Gastrocnemius medialis (tissue), 4 donors: ENCODE data around the gene EIF2B4. TPM values are rescaled to one million over a fixed set of nuclear protein-coding genes. Genes with fewer than 3 reads are reported as not detected.
A peak's percentile ranks its signal among the peaks of the same experiment; 100 is the strongest.

ENCODE experiments used
- ATAC-seq, 2 donors: fragments of 150-250 bp; one replicate each; pipeline ENCODE4 v1.9.1; 2016
- DNase-seq, 2 donors: peaks; one replicate each; pipeline ENCODE4 v3.0.0-alpha.2; 2019
- H3K27ac ChIP-seq, 4 donors: fragments of 200-600 bp; sonication (generic); 1 replicate in 1 of 4; 2 replicates in 3 of 4; pipeline ENCODE4 v1.5.1; 2016 to 2018; ENCODE audit warnings: mild to moderate bottlenecking in 2 of 4, moderate library complexity in 1 of 4
- H3K27me3 ChIP-seq, 3 donors: fragments of 200-600 bp; sonication (generic) in 2 of 3; 1 replicate in 1 of 3; 2 replicates in 2 of 3; pipeline versions ENCODE4 v1.5.1 to v1.6.0; 2016 to 2019; ENCODE audit warnings: mild to moderate bottlenecking in 1 of 3, moderate library complexity in 1 of 3
- H3K36me3 ChIP-seq, 2 donors: fragments of 200-600 bp; sonication (generic) in 1 of 2; one replicate each; pipeline ENCODE4 v1.5.1; 2017 to 2018
- H3K4me1 ChIP-seq, 2 donors: fragments of 200-600 bp; sonication (generic) in 1 of 2; one replicate each; pipeline ENCODE4 v1.5.1; 2016 to 2017; ENCODE audit warnings: mild to moderate bottlenecking in 2 of 2
- H3K4me3 ChIP-seq, 4 donors: fragments of 200-600 bp; sonication (generic) in 3 of 4; 1 replicate in 1 of 4; 2 replicates in 3 of 4; pipeline ENCODE4 v1.5.1; 2016 to 2019; ENCODE audit warnings: mild to moderate bottlenecking in 2 of 4
- H3K9me3 ChIP-seq, 3 donors: fragments of 200-600 bp; sonication (generic) in 2 of 3; 1 replicate in 1 of 3; 2 replicates in 2 of 3; pipeline ENCODE4 v1.5.1; 2016 to 2019
- CTCF ChIP-seq, 5 experiments: fragments of 450-650 bp in 3 of 5; fragments of 200-600 bp in 2 of 5; sonication (generic) in 2 of 5; IDR thresholded peaks in 4 of 5; conservative IDR thresholded peaks in 1 of 5; 1 replicate in 4 of 5; 2 replicates in 1 of 5; pipeline ENCODE4 v1.5.1; 2016 to 2019; ENCODE audit warnings: antibody characterized with exemption in 5 of 5, mild to moderate bottlenecking in 3 of 5, moderate library complexity in 3 of 5
- POLR2A ChIP-seq, 2 donors: fragments of 450-650 bp; IDR thresholded peaks; one replicate each; pipeline ENCODE4 v1.6.1; 2017; ENCODE audit warnings: antibody characterized with exemption in 2 of 2, mild to moderate bottlenecking in 2 of 2, moderate library complexity in 2 of 2
- in situ Hi-C, 4 donors: fragments of 200-750 bp; cut with MboI; loops; one replicate each; pipeline versions ENCODE4 v1.15.0 to v1.8.0; 2017; ENCODE audit warnings: low sequenced_read_pairs in 4 of 4
- intact Hi-C: fragments of 100-400 bp; cut with DNase I; formaldehyde crosslinking; loops from one replicate; pipeline ENCODE4 v1.15.1; 2023; ENCODE audit warnings: low total_unique reads
- total RNA-seq, 4 donors: library from RNA; depleted of rRNA; stranded (reverse); fragments of >200 nt; gene quantifications; one replicate each; pipeline versions ENCODE4 v1.1.0 to v1.2.3, GENCODE V29; 2016

Gene EIF2B4
- total RNA-seq, 4 donors from 2014 or later: 50.5 to 57.9 (median 53.8) TPM

GRCh38 chr2:27373567-27373966 lies 3.4 kb upstream of the EIF2B4 start:
- Histone ChIP-seq H3K27ac (no peak overlapping the region), H3K9me3 (no peaks in the 10 kb centered on the region), H3K27me3 (no peaks in the 10 kb centered on the region), H3K4me3 (no peak overlapping the region), H3K36me3 (peaks cover 0 to 68% of the 10 kb centered on the region in 2 donors), H3K4me1 (peaks cover 26 to 33% of the 10 kb centered on the region in 2 donors)
- ATAC-seq: no peak
- in situ Hi-C loops (no loop called here), intact Hi-C loops (loop anchor here (10.0 kb wide), 1 partner anchor 289 kb away; the partner anchor contains the start of gene KHK)
- TF ChIP-seq POLR2A (IDR thresholded peaks at IDR 0.05) (no peak), CTCF (IDR thresholded peaks at IDR 0.05 in 4 of 5, conservative IDR thresholded peaks at IDR 0.05 in 1 of 5) (no peak)
- no peak for DNase-seq

GRCh38 chr2:27372937-27373336 lies 2.8 kb upstream of the EIF2B4 start:
- in situ Hi-C loops (no loop called here), intact Hi-C loops (loop anchor here (10.0 kb wide), 1 partner anchor 288 kb away; the partner anchor contains the start of gene KHK)
- no peaks in the 10 kb centered on the region for H3K9me3 ChIP-seq
- no peaks in the 10 kb centered on the region for H3K27me3 ChIP-seq
- H3K4me3 ChIP-seq: no peak overlapping the region
- H3K36me3 ChIP-seq: peaks cover 0 to 68% of the 10 kb centered on the region in 2 donors
- DNase-seq (no peak), ATAC-seq (no peak)
- H3K4me1 ChIP-seq: peaks cover 28 to 35% of the 10 kb centered on the region in 2 donors
- peak overlapping the region; percentile 94 to 98 (median 96) for H3K27ac ChIP-seq
- TF ChIP-seq CTCF (IDR thresholded peaks at IDR 0.05 in 4 of 5, conservative IDR thresholded peaks at IDR 0.05 in 1 of 5): no peak
- TF ChIP-seq POLR2A (IDR thresholded peaks at IDR 0.05): no peak

DNA sequence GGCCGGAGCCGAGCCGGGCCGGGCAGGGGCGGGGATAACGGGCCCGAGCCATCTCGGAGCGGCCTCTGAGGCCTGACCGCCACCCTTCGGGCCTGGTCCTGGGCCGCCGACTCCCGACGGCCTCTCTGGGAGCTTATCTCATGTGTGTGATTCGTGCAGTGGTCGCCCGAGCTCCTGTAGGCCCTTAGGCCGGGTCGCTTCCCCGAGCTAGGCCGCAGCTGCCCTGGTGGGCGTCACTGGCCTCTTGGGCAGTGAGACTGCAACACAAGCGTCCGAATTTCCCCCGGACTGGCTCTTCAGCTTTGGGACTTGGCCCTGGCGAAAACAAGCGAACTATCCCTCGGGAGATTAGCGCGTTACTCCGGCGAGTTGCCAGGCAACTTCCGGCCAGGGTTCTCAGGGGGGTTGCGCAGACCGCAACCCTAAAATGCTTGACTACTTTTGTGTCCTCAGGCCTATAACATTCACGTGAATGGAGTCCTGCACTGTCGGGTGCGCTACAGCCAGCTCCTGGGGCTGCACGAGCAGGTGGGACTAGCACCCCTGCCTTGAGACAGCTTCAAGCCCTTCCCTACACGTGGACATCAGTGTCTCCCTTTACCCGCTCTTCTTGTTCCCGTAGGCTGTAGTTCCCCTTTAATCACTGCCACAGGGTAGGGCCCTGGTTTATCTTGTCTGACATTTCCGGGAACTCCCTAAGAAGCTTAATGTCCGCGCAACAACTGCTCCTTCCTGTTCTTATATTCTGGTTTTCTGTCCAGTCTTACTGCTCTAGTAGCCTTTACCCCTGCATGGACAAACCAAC lies 880 bp upstream of the EIF2B4 start:
- Histone ChIP-seq H3K36me3 (peaks cover 3 to 68% of the 10 kb centered on the region in 2 donors), H3K4me3 (peak overlapping the region; percentile 94 to 100 (median 96)), H3K4me1 (peaks cover 28 to 35% of the 10 kb centered on the region in 2 donors), H3K27ac (peak overlapping the region; percentile 94 to 98 (median 96)), H3K9me3 (no peaks in the 10 kb centered on the region), H3K27me3 (no peaks in the 10 kb centered on the region)
- DNase-seq: peak in 1 of 2 donors; percentile 28
- peak; percentile 26 to 29 for ATAC-seq
- TF ChIP-seq POLR2A (IDR thresholded peaks at IDR 0.05) (no peak), CTCF (IDR thresholded peaks at IDR 0.05 in 4 of 5, conservative IDR thresholded peaks at IDR 0.05 in 1 of 5) (no peak)
- intact Hi-C loops (loop anchor here (1.0 to 10.0 kb wide), 4 partner anchors 9 to 286 kb away; partner anchors contain the start of genes KHK and ZNF513), in situ Hi-C loops (no loop called here)

GRCh38 chr2:27369471-27370025 lies 590 bp downstream of the EIF2B4 start:
- intact Hi-C loops: loop anchor here (1.0 to 10.0 kb wide), 4 partner anchors 11 to 285 kb away; partner anchors contain the start of genes KHK and ZNF513
- Histone ChIP-seq H3K36me3 (peaks cover 3 to 66% of the 10 kb centered on the region in 2 donors), H3K4me1 (peaks cover 28 to 35% of the 10 kb centered on the region in 2 donors), H3K4me3 (peak overlapping the region; percentile 96 to 100 (median 98)), H3K27ac (peak overlapping the region; percentile 94 to 98 (median 96)), H3K9me3 (no peaks in the 10 kb centered on the region), H3K27me3 (no peaks in the 10 kb centered on the region)
- in situ Hi-C loops: no loop called here
- peak in 1 of 2 donors; percentile 57 for DNase-seq
- no peak for TF ChIP-seq POLR2A (IDR thresholded peaks at IDR 0.05)
- ATAC-seq: peak; percentile 24 to 40

DNA sequence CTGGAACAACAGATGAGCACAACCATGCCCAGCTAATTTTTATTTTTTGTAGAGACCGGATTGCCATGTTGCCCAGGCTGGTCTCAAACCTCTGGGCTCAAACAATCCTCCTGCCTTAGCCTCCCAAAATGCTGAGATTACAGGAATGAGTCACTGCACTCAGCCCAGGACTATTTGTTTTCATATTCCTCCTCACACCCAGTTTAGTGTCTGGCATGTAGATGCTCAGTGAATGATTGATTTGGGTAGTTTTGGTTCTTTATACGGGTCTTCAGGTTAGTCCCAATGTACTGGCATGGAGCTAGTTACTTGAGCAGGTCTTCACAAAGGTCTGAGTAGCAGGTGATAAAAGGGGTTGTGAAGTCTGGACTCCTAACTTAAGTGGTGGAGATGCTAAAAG lies 6.2 kb downstream of the EIF2B4 start:
- intact Hi-C loops: no loop called here
- no peak for DNase-seq
- H3K36me3 ChIP-seq: peaks cover 3 to 50% of the 10 kb centered on the region in 2 donors

More for the DNA sequence above, 6.2 kb downstream of the EIF2B4 start:
- H3K4me1 ChIP-seq: peaks cover 5% of the 10 kb centered on the region in 2 donors
- H3K4me3 ChIP-seq: no peak overlapping the region
- H3K27ac ChIP-seq: no peak overlapping the region
- in situ Hi-C loops: no loop called here
- TF ChIP-seq CTCF (IDR thresholded peaks at IDR 0.05 in 4 of 5, conservative IDR thresholded peaks at IDR 0.05 in 1 of 5): no peak
- no peak for TF ChIP-seq POLR2A (IDR thresholded peaks at IDR 0.05)
- ATAC-seq: no peak
- H3K27me3 ChIP-seq: no peaks in the 10 kb centered on the region
- no peaks in the 10 kb centered on the region for H3K9me3 ChIP-seq
